Stimulated activated CD8-positive, alpha-beta memory T cell treated with anti-CD3 and anti-CD28 coated beads, Interleukin-12 subunit alpha, Interleukin-12 subunit beta, amount 100 ng/mL, for 24 hours (primary cell): Measurements from ENCODE around the gene DPP4.
"Not testable (repeated sequence)": the region's sequence is repeated elsewhere in the genome, so short reads cannot be mapped to it uniquely, and the experiment has no call there.

Experiments used
- DNase-seq: peaks from one replicate; pipeline ENCODE4 v3.0.0-alpha.2; 2020; ENCODE audit errors: extremely low read depth

DPP4 gene

DNA sequence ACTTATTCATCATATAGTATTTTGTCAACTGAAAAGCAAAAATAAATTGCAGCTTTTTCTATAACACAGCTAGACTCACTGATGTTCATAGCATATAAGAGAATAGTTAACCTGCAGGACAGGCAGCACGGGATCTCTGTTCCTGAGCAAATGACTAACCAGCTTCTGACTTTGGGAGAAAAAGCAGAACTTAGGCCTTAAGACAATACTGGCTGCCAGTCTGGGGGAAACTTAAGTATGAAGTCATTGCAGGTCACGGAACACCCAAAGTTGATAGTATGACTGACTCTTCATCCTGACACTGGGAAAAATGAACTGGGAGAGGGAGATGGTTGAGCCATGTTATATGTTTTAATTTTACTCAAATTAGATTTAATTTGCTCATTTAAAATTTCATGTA lies 113.0 kb downstream of the DPP4 start:
- no peak for DNase-seq

DNA sequence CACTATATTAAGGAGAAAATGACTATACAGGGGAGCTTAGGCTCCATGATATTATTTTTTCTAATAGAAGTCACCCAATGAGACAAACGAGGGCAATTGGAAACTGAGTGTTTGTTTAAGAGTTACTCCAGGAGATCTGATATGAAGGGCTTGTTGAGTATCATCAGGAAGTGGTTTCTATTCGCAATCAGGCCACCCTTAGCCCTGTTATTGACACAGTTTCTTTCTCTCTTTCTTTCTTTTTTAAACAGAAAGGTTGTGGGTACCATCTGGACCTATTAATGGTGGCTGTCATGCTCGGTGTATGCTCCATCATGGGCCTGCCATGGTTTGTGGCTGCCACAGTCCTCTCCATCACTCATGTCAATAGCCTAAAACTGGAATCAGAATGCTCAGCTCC lies 117.3 kb downstream of the DPP4 start:
- no peak for DNase-seq

DNA sequence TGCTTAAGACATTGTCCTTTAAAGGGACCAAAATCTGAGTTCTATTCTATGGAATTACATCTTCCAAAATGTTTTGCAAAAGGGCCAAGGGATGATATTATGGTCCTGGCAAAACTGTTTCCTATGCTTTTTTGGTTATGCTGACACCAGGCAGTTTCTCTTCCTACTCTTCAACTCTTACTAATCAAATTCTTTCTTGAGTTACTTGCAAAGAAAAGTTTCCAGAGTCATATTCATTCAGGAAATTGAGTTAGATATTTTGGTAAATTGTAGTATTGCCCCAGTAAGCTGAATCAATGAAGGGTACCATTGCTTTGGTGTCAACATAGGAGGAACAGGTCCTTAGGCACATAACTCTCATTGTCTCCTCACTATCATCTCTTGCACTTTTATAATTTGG lies 118.8 kb downstream of the DPP4 start:
- DNase-seq: no peak

DNA sequence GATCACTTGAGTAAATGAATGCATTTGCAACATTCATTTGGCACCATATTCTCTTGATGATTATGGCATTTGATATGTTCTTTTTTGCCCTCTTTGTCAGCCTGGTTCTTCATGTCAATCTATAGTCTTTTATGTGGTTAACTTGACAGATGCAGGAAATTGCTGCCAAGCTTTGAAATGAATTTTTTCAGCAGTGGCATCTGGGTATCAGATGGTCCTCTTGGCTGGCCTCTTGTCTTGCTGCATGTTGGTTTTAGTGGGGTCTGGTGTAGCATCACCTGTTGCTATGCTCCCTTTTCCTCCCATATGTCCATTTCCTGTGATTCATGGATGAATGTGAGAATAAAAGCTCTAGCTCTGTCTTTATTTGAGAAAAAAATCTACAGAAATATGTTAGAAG lies 119.9 kb downstream of the DPP4 start:
- no peak for DNase-seq

DNA sequence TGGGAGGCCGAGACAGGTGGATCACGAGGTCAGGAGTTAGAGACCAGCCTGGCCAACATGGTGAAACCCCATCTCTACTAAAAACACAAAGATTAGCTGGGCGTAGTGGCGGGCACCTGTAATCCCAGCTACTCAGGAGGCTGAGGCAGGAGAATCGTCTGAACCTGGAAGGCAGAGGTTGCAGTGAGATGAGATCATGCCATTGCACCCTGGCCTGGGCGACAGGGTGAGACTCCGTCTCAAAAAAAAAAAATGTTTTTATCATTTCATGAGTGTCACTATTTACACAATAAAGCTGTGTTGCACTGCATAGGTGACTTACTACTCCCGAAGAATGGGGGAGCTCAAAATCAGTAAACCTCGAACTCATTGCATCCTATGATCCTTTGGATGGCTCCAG lies 120.6 kb downstream of the DPP4 start:
- not testable (repeated sequence) for DNase-seq

DNA sequence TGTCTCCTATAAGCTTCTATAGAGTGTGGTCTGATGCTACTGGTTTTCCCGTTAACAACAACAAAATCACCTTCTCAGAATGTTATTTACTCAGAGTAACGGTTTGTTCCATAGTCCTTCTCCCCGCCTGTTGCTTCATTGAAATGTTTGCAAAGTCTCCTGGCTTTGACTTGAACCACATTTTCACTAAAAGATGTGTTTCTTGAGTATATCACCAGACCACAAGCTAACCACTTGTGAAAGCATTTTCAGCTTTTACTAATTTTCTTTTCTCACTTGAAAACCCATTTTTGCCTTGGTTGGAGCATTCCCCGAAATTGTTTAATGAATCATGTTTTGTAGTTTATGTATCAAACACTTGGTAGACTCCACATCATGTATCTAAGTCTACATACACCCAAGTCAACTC lies 121.2 kb downstream of the DPP4 start:
- DNase-seq: no peak

DNA sequence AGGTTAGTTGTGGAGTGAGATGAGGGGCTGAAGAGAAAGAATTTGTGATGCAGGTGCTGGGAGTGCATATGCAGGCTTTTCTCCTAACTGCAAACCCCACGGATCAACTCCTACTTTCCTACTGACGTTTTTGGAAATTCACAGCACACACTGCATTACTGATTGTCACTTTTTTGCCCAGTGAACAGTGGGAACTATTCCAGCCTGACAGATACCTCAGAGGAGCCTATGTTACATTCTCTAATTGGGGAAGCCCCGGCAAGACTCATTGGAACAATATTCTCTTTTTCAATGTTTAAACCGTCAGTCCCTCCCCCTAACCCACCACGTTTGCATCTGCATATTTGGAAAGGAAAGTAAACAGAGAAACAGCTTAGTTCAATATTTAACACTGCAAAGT lies 126.2 kb downstream of the DPP4 start:
- no peak for DNase-seq

DNA sequence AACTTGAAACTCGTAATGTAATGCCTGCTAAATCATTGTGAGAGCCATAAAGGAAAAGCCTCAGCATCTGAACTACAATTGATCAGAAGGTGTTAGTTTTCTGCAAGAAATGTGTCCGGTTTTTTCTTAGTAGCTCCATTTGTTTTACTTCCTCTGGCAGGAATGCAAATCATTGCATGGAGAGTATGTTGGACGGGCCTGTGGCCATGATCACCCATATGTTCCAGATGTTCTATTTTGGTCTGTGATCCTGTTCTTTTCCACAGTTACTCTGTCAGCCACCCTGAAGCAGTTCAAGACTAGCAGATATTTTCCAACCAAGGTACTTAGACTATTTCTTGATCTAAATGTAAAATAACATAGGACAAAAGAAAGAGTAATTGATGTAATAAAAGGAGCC lies 126.6 kb downstream of the DPP4 start:
- DNase-seq: no peak

DNA sequence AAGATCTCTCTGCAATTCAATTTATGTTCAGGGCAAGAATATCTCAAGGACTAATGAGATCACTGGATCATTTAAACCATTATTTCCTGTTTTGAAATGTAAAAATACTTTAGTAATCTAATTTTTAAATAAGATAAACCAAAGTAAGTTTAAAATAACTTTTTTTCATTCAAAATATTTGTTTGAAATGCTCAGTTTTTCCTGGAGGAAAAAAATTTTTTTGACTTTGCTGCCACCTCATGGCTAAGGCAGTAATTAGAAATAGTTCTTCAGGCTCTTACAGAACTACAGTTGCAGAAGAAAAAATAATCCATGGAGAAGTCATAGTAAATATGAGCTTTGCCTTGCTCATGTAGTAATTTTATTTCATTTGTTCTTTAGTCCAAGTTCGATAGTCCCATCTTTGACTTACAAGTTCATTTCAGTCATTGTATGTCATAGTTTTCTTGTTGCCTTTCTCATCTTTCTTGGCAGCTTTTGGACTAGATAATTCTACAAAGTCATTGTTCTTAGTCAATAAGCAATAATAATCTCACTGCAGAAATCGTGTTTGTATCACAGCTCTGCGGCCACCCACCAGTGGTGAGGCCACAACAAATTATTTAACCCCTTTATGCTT lies 127.4 kb downstream of the DPP4 start:
- no peak for DNase-seq

DNA sequence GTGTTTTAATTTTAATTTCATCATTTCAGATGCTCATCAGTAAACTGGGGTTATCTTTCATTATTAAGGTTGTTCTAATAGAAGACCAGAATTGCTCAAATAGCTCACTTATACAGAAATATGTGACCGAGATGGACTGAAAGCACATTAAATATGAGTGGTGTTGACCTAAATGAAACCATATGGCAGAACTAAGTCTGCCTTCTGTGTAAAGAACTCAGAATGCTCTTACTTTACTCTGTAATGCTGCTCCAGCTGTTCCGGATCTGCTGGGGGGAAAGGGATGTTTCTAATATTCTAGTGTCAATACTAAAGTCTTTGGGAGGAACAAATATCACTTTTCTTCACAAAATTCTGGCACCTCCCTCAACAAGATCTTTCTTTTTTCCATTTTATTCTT lies 131.0 kb downstream of the DPP4 start:
- no peak for DNase-seq
